Activated naive CD4-positive, alpha-beta T cell treated with anti-CD3 and anti-CD28 coated beads, Interleukin-2, amount 50 U/mL, for 16 hours (primary cell): ENCODE results near the gene JDP2.
A peak's percentile ranks its signal among the peaks of the same experiment; 100 is the strongest.

ENCODE experiments used
- DNase-seq: peaks from one replicate; pipeline ENCODE4 v3.0.0-alpha.2; 2020

JDP2 gene

DNA sequence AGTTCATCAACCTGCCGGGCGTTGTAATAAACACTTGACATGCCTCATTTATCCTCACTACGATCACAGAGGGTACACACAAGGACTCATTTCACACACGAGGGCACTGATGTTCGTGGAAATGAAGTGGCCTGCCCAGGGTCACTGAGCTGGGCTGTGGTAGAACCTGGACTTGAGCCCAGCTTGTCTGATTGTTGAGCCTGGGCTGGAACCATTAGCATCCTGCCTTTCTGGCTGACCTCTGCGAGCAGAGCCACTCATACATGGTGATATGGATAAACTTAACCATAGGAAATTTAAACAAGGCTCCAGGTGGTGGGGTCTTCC, 16.6 kb upstream of the JDP2 start:
- no peak for DNase-seq

DNA sequence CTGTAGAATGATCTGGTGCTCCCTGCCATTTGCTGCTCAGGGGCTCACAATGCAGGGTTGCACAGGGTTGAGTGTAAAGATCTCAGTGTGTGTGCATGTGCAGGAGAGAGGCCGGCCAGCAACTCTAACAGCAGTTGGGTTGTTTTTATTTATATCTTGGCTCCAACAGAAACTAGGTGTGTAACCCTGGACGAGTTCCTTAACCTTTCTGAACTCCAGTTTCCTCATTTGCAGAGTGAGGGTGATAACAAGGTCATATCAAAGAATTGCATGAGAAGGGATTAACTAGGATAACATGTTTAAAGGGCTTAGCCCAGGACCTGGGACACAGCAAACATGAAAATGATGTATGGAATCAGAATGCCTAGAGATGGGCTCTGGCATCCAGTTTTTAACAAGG, 14.8 kb upstream of the JDP2 start:
- no peak for DNase-seq

DNA sequence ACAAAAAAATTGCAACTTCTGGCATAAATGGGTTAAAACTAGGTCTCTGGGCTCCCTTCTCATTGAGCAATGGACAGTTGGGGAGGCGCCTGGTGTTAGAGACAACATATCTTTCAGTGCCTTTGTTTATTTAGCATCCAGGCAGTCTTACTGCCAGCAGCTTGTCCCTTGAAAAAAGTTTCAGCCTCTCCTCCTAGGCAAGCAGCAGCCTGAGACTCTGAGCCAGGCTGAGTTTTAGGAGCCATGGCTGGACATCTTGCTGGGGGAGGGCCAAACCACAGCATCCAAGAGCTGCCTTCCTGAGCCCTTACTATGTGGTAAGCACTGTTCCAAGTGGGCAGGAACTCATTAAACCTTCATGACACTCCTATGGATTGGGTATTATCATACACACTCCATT, 10.1 kb upstream of the JDP2 start:
- no peak for DNase-seq

DNA sequence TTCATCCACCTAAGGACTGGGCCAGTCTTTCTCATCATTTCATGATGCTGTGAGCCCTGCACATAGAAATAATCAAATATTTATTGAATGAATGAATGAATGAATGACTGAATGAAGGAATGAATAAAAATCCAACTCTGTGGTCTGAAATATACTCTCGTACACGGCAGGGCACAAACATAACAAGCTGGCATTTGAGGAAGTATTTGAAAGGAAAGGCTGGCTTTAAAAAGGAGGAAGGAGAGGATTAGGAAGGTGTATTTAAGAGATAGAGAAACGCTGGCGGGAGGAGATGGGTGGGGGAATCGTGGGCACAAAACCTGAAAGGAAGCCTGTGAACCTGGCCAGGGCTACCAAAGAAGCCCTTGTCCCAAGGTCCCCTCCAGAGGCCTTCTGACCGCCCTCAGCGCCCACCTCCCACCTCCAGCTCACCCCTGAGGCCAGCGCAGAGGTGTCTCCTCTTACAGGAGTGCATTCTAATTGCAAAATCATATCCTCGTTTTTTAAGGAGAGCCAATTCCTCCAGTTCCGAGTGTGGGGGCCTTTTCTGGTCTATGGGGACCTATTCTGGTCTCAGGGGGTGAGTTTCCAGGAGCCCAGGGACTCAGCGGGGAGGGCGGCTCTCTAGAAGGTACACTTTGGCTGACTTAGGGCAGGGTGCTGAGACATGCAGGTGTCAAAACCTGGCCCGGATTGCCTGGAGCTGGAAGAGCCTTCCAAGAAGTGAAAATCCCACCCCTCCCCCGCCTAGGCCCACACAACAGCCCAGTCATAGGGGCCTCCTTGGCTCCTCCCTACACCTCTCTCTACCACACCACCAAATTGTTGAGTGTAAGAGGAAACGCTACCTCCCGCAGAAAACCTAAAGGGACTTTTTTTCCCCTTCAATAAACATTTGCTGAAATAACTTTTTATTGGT, 8.7 kb upstream of the JDP2 start:
- DNase-seq, result peak; percentile 59

DNA sequence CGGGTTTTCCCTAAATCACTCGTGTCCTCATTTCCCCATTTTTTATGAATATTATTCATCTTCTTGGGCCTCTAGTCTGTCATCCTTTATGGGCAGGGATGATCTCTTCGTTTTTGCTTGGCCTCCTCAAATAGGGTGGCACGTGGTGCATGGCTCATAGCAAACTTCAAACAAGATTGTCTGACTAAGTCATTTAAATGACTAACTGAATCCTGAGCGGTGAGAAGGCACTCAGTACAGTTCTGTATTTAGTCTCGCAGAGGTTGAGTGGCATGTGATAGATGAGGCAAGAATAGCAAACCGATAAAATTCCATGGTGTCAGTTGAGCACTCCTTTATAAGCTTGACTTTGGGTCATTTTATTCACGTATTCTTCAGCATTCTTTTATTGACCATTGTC, 5.7 kb upstream of the JDP2 start:
- no peak for DNase-seq

DNA sequence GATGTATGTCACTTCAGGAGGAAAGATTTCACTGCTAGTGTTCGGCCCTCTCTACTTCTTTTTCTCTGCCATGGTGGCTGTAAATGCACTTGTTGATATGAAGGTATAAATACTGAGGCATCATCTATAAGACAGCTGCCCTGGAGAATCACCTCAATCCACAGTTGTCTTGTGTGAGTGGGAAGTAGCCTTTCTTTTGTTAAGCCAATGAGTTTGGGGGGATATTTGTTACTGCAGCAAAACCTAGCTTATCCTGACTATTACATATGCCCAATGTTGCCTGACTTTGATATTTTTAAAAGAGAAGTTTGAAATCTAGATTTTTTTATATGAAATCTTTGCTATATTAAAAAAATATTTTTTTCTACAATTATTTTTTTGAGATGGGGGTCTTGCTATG, 3.3 kb upstream of the JDP2 start:
- no peak for DNase-seq

DNA sequence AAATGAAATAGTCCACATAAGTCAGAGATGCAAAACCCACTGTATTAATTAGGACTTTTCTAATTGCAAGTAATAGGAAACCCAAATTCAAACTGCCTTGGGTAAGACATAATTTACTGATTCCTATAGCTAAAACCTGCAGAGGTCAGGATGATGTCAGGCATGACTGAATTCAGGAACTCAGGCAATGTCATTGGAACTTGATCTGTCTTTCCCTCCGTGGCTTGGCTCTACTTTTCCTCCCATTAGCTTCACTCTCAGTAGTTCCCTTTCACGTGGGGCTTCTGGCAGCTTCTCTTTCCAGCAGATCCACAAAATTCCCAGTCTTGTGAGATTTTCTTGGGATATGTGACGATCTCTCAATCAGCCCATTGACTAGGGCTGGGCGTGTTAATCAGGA, 2.4 kb upstream of the JDP2 start:
- DNase-seq, result no peak

DNA sequence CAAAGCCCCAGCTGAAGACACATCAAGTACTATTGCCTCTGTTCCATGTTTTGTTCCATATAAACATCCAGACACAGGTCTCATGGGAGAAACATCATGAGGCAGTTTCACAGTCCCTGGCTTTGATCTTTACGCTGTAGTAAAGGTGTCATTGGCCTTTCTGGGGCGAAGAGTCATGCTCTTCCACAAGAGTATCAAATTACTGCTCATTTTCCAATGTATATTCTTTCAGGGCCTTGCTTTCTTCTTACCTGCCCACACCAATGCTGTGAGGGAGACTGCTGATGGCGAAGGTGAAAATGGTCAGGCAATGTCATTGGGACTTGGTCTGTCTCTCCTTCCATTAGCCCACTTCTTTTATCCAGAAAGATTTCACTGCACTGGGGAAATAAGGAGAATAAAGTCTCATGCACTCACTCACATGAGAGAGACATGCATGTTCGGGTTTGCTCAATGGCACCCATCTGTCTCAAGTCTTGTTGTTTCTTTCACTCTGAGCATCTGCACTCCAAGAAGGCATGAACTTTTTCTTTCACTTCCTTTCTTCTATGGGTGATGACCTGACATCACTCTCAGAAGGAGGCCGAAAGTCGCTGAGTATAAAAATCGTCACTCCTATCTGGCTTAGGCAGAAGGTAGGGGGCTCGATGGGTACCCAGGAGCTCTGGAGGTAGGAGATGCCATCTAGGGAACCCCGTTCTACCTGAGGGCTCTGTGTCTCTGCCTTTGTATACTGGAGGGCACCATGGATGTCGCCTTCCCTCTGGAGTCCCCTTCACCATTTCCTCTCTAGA, 1.3 kb upstream of the JDP2 start:
- DNase-seq, result no peak

DNA sequence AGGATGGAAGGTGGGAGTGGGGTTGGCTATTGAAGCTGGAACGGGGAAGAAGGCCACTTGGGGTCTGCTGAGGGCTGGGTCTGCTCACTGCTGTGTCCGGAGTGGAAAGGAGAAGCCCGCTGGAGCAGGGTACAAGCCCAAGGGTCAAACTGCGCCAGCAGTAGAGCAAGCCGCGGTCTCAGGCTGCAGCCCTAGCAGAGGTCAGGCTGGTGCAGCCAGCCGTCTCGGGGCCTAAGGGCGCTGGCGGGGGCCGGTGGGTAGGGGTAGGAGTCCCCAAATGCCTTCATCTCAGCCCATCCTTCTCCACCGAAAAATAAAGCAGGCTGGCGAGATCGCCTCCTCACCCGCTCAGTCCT, 718 bp upstream of the JDP2 start:
- DNase-seq, result peak; percentile 13

DNA sequence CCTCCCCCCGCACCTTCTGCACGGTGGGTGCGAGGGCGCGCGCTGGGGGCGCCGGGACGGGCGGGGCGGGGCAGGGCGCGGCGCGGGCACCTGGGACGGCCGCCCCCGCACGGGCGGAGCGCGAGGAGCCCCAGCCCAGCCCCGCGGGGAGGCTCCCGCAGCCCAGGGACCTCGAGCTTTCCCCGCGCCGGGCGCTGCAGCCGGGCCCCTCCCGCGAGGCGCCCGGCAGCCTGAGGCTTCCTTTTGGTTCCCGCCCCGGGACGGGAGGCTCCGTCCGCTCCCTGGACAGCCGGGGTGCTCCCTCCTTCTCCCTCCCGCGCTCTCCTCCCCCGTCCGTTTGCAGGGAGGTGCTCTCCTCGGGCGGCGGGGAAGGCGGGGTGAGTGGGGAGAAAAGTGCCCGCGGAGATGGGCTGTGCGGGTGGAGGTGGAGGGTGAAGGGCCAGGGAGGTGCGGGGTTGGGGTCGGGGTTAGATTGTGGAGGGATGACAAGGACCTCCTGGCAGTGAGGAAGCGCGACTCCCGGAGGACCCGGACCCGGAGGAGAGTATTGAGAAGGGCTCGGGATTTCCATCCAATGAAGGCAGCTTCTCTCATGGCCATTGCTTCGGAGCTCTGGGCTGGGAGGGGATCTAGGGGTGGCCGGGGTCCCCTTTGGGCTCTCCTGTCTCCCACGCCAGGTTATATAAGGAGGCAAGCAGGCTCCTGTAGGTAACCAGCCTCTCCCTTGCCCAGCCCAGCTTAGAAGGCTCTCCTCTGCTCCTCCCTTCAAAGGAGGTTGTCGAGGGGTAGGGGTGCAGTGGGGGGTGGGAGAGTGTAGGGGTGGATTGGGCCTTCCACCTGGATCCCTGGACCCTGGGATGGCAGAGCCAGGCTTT, 645 bp downstream of the JDP2 start:
- peak; percentile 41 for DNase-seq

DNA sequence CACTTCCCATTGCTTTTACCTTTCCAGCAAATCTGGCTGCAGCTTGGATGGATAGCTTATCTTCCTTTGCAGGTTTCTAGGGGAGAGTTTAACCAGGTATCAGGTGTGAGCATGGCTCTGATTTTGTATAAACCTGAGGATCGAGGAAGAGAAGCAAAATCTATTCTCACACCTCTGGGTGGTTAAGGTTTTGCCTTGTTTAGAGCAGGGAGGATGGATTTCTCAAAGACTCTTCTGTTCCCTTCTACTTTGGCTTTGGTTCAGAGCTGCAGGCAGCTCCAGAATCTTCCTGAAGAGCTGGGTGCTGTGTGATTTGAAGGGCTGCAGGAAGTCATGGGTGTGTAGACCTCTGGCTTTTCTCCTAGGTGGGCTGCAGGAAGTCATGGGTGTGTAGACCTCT, 1.7 kb downstream of the JDP2 start:
- DNase-seq, result no peak

DNA sequence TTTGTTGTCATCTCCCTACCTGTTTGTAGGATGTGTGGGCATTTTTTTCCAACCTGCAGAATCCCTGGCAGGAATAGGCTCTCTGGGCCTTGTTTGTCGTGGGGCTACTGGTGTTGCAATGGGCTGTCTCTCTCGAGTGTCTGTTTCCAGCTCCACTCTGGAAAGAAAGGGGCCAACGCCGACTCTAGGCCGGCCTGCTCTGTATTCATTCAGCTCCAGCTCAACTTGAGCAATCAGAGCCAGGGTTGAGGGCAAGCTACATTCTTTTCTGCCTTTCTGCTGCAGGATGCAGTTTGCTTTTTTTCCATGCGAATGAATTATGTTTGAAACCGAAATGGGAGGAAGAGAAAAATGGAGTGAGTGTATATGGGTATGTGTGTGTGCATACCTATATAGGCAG, 2.3 kb downstream of the JDP2 start:
- no peak for DNase-seq

DNA sequence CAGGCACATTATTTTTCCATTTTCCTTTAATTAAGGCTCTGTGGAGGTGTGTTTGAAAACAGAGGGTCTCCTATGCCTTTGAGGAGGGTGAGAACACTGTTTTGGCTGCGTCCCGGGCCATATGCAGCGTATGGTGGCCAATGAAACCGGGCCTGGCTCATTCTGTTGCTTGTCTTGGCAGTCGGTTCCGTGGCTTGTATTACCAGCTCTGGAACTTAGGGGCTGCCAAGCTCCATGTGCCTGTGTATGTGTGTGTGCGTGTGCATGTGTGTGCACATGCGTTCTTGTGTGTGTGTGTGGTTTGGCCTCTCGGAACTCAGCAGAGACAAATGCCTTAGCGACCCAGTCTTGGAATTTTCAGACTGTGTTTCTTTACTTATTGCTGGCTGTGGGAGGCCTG, 2.7 kb downstream of the JDP2 start:
- no peak for DNase-seq

DNA sequence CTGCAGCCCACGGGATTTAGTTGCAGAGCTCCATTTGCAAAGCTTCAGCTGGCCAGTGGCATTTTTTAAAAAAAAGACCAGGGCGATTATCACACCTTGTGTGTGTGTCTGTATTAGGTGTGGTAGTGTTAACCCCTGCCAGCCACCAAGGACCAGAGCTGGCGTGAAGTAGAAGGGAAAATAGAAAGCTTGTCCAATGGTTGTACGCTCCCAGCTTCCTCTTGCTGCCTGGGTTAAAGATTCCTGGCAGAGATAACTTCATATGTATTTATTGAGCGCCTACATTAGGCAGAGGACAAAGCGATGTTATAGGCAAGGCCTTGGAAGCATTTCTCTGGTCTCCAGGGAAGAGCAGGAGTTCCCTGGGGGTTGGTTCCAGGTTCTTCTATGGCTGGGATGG, 3.2 kb downstream of the JDP2 start:
- no peak for DNase-seq

DNA sequence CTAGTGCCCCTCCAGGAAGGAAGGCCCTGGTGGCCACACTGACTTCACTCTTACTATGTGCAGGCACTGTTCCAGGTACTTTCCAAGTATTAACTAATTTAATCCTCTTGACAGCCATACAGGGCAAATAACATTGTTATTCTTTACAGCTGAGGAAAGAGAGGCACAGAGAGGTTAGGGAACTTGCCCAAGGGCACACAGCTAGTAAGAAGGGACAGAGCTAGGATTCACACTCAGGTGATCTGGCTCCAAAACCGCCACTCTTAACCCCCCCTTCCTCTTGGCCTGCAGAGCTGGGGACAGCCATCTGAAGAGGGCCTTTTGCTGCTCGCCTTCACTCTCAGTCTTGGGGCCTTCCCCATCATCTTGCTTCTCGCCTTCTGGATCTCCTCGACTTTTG, 4.0 kb downstream of the JDP2 start:
- no peak for DNase-seq

DNA sequence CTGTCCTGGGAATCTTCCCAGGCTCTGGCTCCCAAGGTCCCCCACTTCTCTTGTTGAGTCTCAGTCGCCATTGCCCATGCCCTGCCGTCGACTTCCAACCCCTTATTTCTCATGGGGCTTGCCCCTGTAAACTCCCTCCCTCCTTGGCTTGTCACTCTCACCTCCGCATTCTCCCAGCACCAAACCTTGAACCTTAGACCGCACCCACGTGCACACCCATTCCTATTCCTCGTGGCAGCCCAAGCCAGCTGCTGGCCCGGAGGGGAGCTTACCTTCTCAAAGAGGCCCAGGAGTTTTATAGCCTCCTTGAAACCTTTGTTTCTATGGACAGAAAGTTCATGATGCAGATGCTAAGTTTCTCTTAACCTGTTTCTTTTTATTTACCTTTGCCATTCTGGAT, 4.6 kb downstream of the JDP2 start:
- DNase-seq, result no peak

DNA sequence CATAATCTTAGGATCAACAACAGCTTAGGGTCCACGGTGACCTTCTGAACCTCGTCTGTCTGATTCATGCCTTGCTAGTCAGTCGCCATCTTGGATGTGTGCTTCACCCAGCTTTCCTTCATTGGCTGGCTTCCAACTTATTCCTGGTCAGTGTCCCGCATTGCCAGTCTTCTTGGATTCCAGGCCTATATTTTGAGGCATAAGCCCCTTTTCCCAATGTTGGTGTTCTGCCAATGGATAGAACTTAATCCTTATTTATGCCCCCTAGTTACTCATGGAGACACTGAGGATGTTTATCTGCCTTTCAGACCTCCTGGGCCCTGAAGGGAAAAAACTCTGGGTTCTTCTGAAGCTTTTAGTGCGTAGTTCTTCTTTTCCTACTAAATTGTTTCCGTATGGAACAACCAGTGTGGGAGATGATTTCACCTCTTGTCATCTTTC, 5.8 kb downstream of the JDP2 start:
- DNase-seq, result no peak

DNA sequence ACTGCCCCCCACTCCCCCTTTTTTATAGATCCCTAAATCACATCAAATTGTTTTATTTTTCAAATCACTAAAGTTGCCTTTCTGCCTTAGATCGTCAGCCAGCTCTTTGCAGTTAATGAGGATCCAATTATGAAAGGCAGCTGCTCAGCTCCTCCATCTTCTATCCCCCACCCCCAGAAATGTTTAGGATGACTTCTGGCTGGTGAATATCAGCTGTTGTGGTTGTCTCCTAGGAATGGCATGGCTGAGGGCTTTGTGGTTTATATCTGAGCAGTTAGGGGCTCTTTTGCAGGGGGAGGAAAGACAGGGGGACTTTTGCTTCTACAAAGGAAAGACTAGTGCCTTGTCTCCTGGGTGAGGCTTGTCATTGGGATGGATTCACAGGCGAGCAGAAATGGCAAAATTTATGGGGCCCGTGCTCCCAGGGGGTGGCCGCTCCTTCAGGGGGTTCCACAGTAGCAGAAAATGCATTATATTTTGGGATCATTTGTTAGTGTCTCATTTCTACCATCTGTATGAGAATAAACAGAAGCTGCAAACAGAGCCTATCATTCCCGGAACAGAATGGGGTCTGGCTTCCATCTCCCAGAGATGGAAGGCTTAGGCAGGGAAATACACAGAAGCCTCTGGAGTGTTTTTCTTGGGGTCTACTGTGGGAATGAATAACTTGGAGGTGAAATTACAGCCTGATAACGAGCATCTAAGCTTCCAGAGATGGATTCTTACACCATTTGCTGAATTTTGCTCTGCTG, 6.5 kb downstream of the JDP2 start:
- DNase-seq, result no peak

DNA sequence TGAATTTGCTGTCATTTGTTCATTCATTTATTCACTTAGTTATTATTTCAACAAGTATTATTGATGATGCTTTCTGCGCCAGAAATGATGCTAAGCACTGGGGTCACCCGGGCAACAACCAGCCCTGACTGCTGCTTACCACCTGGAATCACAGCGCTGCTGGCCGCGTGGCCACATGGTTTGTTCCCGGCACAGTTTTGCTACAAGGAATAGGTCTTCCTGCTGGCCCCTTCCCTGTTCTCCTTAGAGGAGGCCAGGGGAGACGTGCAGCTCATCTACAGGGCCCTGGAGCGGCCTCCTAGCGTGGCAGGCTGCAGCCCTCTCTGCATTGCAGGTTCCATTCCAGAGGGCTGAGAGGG, 7.0 kb downstream of the JDP2 start:
- no peak for DNase-seq

DNA sequence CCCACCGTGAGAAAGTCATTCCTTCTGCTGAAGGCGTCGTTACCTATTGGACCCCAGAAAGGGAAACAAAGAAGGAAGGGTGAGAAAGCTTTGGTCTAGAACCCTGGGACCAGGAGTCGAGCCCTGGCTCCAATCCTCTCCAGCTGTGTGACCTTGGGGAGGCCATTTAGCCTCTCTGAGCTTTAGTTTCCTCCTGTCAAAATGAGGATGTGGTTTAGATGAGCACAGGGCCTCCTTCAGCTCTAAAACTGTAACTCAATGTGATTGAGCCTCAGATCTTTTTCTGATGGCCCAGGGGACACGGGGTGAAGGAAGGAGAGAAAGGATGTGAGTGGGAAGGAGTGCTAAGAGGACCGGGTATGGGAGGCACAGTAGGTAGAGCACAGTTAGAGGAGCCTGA, 7.7 kb downstream of the JDP2 start:
- no peak for DNase-seq

DNA sequence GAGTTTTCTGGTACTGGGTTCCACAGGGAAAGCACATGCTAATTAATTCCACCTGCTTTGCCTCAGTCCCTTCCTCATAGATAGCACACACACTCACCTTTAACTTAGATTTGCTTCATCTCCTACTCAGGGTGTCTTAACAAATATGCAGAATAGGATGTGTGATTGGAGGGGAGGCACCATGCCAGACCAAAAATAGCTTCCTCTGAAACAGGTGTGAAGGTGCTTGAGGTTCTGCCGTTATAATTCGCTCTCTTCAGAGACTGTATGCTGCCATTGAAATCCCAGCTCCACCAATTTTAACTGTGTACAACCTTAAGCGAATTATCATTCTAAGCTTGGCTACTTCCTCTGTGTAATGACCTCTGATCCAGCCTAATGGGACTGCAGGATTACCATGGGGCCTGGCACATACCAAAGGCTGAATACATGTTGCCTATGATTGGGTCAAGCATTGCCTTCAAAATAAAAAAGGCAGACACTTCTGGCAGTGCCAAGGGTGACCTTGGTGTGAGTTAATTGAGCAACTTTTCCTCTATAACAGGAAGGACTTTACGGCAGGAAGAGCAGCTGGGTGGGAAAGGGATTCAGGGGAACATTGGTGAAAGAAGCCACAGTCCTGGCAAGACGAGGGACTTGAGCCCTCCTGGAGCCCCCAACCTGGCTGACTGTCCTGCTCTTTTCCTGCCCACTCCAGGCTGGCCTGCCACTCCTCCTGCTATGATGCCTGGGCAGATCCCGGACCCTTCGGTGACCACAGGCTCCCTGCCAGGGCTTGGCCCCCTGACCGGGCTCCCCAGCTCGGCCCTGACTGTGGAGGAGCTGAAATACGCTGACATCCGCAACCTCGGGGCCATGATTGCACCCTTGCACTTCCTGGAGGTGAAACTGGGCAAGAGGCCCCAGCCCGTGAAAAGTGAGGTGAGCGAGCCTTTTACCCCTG, 9.7 kb downstream of the JDP2 start:
- no peak for DNase-seq
